SK-N-MC (cell line): ENCODE results near the gene GINS2.

Source experiments
- DNase-seq: peaks from one replicate; pipeline ENCODE4 v3.0.0-alpha.2; 2011; ENCODE audit warnings: low read depth, low spot score
- H3K27ac ChIP-seq: fragments of 200-600 bp; sonication (generic); 2 replicates; pipeline ENCODE4 v1.5.1; 2016; ENCODE audit warnings: mixed run types
- H3K36me3 ChIP-seq: fragments of 200-600 bp; sonication (generic); 2 replicates; pipeline ENCODE4 v1.6.1; 2017; ENCODE audit warnings: antibody characterized with exemption, low read length, mixed read lengths; ENCODE audit not compliant: insufficient read depth
- H3K4me3 ChIP-seq: fragments of 200-600 bp; sonication (generic); 2 replicates; pipeline ENCODE4 v1.5.1; 2016
- H3K9ac ChIP-seq: fragments of 200-600 bp; sonication (generic); 2 replicates; pipeline ENCODE4 v1.8.0; 2017; ENCODE audit warnings: mixed run types, mixed read lengths; ENCODE audit not compliant: insufficient read length
- H3K9me3 ChIP-seq: fragments of 200-600 bp; sonication (generic); 2 replicates; pipeline ENCODE4 v1.6.1; 2017; ENCODE audit warnings: low read depth, mild to moderate bottlenecking, antibody characterized with exemption, low read length, moderate library complexity, mixed read lengths
- EZH2 ChIP-seq: fragments of 200-600 bp; sonication (generic); IDR thresholded peaks from one replicate; pipeline ENCODE4 v1.6.1; 2017; ENCODE audit warnings: antibody characterized with exemption
- FOXP2 ChIP-seq: optimal IDR thresholded peaks from 2 replicates; pipeline ENCODE3; 2011; ENCODE audit warnings: mild to moderate bottlenecking, moderate library complexity; ENCODE audit not compliant: insufficient read depth; ENCODE audit errors: extremely low read length, control extremely low read depth
- POLR2AphosphoS5 ChIP-seq: IDR thresholded peaks from 2 replicates; pipeline ENCODE4 v1.6.1; 2012; ENCODE audit warnings: mild to moderate bottlenecking, low read depth, low read length, borderline replicate concordance

Gene GINS2

DNA sequence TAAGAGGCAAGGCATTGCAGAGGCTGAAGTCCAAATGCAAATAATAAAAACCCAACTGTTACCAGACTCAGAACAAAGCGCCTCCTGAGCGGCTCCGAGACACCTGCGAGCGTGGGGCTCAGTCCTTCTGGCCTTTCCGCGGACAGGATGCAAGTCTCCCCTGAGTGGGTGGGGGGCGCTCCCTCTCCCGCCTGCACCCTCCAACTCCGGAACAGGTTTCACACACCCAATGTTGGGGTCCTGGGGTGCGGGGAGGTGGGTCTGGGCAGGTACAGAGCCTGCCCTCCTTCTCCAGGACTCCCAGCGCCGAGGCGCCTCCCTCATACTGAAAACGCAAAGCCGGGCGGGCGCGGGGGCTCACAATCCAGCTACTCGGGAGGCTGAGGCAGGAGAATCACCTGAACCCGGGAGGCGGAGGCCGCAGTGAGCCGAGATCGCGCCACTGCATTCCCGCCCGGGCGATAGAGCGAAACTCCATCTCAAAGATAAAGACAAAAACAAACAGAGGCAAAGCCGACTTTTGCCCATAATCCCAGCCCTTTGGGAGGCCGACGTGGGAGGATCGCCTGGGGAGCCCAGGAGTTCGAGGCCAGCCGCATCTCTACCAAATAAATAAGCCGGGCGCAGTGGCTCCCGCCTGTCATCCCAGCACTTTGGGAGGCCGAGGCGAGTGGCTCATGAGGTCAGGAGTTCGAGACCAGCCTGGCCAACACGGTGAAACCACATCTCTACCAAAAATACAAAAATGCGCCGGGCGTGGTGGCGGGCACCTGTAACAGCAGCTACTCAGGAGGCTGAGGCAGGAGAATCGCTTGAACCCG, 893 bp downstream of the GINS2 start:
- Histone ChIP-seq H3K9me3 (no peaks in the 10 kb centered on the region), H3K4me3 (peak overlapping the region; percentile 80), H3K9ac (peak overlapping the region; percentile 73), H3K27ac (no peak overlapping the region), H3K36me3 (no peaks in the 10 kb centered on the region)
- no peak for DNase-seq
- TF ChIP-seq EZH2 (no peak), POLR2AphosphoS5 (no peak), FOXP2 (no peak)

DNA sequence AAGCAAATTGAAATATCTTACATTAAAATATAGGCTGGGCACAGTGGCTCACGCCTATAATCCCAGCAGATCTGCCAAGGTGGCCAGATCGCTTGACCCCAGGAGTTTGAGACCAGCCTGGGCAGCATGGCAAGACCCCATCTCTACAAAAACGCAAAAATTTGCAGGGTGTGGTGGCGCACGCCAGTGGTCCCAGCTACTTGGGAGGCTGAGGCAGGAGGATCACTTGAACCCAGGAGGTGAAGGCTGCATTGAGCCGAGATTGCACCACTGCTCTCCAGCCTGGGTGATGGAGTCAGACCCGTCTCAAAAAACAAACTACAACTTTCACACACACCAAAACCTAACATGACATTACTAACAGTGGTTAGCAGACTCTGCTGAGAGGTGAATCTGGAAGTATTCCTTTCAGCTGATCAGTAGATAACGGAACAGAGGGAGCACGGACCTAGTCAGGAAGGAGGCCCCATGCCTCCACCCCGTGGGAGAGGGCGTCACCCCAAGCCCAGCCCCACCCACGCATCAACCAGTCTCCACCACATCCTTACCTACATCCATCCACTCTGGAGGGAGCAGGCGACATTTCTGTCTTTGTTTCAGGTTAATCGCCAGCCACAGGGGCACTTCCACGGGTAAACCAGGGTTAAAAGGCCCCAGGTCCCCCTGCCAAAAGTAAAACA, 1.7 kb downstream of the GINS2 start:
- Histone ChIP-seq H3K36me3 (no peaks in the 10 kb centered on the region), H3K4me3 (peak overlapping the region; percentile 80; the same call in 1 of the 2 replicates), H3K9ac (no peak overlapping the region), H3K27ac (no peak overlapping the region), H3K9me3 (no peaks in the 10 kb centered on the region)
- no peak for TF ChIP-seq POLR2AphosphoS5
- TF ChIP-seq EZH2: no peak
- TF ChIP-seq FOXP2: no peak
- no peak for DNase-seq

DNA sequence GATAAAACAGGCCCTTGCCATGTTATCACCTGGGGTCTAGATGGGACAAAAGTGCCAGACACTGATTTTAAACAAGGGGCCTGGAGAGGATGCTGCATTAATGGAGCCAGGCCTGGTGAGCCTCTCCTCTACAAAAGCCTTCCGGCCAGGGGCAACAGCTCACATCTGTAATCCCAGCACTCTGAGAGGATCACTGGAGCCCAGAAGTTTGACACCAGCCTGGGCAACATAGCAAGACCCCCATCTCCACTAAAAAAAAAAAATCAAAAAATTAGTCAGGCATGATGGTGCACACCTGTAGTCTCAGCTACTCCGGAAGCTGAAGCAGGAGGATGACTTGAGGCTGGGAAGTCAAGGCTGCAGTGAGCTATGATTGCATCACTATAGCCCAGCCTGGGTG, 3.5 kb downstream of the GINS2 start:
- TF ChIP-seq POLR2AphosphoS5 (no peak), FOXP2 (no peak), EZH2 (no peak)

DNA sequence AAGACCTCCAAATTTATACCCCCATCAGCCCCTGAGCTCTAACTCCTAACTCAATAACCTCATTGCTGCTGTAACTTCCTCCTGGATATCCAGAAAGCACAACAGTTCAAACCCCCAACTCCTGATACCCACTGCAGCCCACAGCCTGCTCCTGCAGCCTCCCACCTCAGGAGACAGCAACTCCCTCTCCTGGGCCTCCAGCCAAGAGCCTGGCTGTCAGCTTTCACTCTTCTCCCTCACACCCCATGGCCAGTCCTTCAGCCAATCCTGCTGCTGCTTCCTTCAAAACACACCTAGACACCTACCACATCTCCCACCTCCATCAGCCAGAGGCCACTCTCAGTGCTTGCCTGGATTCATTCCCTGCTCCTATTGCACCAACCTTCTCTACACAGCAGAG, 5.4 kb downstream of the GINS2 start:
- no peak for DNase-seq
- no peak overlapping the region for H3K4me3 ChIP-seq
- H3K9me3 ChIP-seq: no peaks in the 10 kb centered on the region

More for the DNA sequence above, 3.5 kb downstream of the GINS2 start:
- Histone ChIP-seq H3K9ac (no peak overlapping the region), H3K27ac (no peak overlapping the region), H3K36me3 (peaks cover 4% of the 10 kb centered on the region; the same call in 1 of the 2 replicates), H3K9me3 (no peaks in the 10 kb centered on the region), H3K4me3 (no peak overlapping the region)
- no peak for DNase-seq

DNA sequence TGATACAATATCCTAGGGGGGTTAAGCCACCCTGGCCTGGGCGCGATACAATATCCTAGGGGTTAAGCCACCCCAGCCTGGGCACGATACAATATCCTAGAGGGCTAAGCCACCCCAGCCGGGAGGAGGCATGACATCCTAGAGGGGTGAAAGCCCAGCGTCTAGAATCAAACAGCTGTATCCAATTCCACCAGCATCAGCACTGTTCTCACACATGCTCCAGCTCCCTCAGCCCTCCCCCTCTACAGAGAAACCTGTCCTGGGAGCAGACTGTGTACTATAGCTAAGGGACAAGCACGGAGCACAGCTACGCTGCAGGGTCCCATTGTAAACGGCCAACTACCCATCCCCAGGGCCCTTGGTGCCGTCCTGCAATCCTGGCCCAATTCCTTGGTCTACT, 6.2 kb downstream of the GINS2 start:
- TF ChIP-seq FOXP2 (no peak), POLR2AphosphoS5 (no peak), EZH2 (no peak)
- Histone ChIP-seq H3K4me3 (no peak overlapping the region), H3K36me3 (peaks cover 5% of the 10 kb centered on the region; the same call in 1 of the 2 replicates), H3K9ac (no peak overlapping the region), H3K27ac (no peak overlapping the region), H3K9me3 (no peaks in the 10 kb centered on the region)
- DNase-seq: no peak

More for the DNA sequence above, 5.4 kb downstream of the GINS2 start:
- TF ChIP-seq POLR2AphosphoS5: no peak
- TF ChIP-seq EZH2: no peak
- TF ChIP-seq FOXP2: no peak
- H3K27ac ChIP-seq: no peak overlapping the region
- H3K36me3 ChIP-seq: peaks cover 4% of the 10 kb centered on the region; the same call in 1 of the 2 replicates
- H3K9ac ChIP-seq: no peak overlapping the region

DNA sequence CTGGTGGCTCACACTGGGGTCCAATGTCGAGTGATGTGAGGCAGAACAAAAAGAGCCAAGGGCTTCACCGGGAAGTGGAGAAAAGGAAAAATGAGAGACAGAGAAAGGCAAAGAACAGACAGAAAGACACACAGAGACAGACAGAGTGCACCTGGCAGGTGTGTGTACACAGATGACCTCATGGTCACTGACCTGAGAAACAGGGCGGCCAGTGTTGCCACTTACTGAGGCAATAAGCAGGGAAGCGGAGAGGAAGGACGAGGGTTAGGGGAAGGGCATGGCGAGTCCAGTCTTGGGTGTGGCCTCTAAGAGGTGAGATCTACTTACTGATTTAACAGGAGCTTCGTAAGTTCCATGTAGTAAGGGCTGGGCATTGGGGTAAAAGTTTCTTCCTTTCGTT, 7.5 kb downstream of the GINS2 start:
- DNase-seq: no peak
- Histone ChIP-seq H3K9ac (no peak overlapping the region), H3K27ac (no peak overlapping the region), H3K4me3 (no peak overlapping the region), H3K36me3 (peaks cover 11% of the 10 kb centered on the region; the same call in 1 of the 2 replicates), H3K9me3 (no peaks in the 10 kb centered on the region)
- TF ChIP-seq FOXP2 (no peak), POLR2AphosphoS5 (no peak), EZH2 (no peak)

DNA sequence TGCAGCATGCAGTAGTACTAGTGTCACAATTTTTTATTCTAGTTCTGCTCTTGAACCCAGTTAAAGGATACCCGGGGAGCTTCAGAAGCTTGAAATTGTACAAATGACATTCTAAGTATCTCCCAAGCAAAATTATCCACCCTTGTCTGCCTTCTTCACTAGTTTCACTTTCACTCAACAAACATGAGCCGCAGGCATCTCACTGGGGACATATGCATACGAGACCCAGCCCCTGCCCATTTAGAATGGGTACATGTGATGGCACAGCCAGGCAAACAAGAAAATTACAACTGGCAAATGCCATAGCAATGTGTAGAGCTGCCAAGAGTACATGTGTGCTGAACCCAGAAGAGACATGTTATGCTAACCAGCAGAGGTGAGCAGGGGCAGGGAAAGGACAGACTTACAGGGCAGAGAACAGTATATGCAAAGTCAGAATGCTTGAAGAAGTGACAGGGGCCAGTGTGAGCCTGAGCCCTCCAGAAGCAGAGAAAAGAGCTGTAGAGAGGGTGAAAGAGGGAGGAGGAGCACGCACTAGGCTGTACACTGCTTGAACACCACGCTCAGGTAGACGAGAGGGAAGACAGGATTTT, 8.3 kb downstream of the GINS2 start:
- no peak for TF ChIP-seq EZH2
- TF ChIP-seq FOXP2: no peak
- TF ChIP-seq POLR2AphosphoS5: no peak
- Histone ChIP-seq H3K4me3 (no peak overlapping the region), H3K36me3 (peaks cover 18% of the 10 kb centered on the region; the same call in 1 of the 2 replicates), H3K9me3 (no peaks in the 10 kb centered on the region), H3K27ac (no peak overlapping the region), H3K9ac (no peak overlapping the region)
- DNase-seq: no peak

DNA sequence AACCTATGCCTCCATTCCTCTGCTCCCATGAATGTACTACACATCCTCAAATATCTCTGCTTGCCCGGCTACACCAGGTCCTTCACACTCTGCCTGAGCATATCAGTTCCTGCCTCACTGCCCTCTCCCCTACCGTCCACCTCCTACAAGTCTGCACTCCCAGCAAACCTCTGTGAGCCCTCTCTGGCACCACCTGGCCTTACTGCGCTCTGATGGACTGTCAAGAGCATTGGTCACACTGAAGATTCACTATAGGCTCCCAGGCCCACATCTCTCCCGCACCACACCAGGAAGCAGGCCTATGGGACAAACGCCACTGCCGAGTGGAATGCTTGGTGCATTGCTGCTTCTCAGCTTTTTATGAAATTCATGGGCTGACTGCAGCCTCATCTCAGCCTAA, 8.9 kb downstream of the GINS2 start:
- DNase-seq: no peak
- Histone ChIP-seq H3K4me3 (no peak overlapping the region), H3K9me3 (no peaks in the 10 kb centered on the region), H3K36me3 (peaks cover 22% of the 10 kb centered on the region; the same call in 1 of the 2 replicates), H3K27ac (no peak overlapping the region), H3K9ac (no peak overlapping the region)
- no peak for TF ChIP-seq POLR2AphosphoS5
- no peak for TF ChIP-seq FOXP2
- no peak for TF ChIP-seq EZH2

DNA sequence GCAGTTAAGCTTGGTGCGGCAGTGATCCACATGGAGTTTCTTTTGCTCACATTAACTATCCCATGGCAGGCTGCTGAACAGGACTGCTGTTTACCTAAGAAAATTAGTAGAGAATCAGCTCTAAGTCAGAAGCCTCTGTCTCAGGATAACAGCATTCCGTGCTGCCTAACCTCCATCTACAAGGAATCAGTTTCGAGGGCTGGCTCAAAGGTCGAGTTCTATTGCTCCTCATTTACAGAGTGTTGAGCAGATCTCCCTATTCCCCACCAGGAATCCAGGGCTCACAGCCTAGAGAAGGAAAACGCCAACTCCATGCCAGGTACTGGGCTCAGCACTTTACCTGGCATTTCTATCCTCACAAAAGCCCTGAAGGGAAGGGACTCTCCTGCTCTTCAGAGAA, 9.9 kb downstream of the GINS2 start:
- Histone ChIP-seq H3K27ac (no peak overlapping the region), H3K36me3 (peaks cover 29% of the 10 kb centered on the region; the same call in 1 of the 2 replicates), H3K9ac (no peak overlapping the region), H3K9me3 (no peaks in the 10 kb centered on the region), H3K4me3 (no peak overlapping the region)
- no peak for TF ChIP-seq POLR2AphosphoS5
- no peak for TF ChIP-seq EZH2
- no peak for TF ChIP-seq FOXP2
- no peak for DNase-seq
